ENCODE data around the gene EFNB3.
A peak's percentile ranks its signal among the peaks of the same experiment; 100 is the strongest.

Gene EFNB3

DNA sequence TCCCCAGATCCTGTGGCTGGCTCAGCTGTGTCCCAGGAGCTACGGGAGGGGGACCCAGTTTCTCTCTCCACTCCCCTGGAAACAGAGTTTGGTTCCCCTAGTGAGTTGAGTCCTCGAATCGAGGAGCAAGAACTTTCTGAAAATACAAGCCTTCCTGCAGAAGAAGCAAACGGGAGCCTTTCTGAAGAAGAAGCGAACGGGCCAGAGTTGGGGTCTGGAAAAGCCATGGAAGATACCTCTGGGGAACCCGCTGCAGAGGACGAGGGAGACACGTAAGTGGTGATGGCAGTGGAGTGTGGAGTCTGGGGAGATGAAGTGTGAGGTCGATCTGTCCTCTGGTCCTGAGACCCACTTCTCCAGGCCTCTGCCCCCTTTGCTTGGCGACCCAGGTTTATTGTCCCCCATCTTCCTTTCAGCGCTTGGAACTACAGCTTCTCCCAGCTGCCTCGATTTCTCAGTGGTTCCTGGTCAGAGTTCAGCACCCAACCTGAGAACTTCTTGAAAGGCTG, 16.1 kb upstream of the EFNB3 start:
- Histone ChIP-seq H3K4me2 (ENCODE audit: low read length) (peak overlapping the region; percentile 61), H3K9ac (ENCODE audit: low read length) (peak overlapping the region; percentile 88), H3K27ac (ENCODE audit: low read depth, low read length) (peak overlapping the region; percentile 62), H2BK15ac (replicated peaks; ENCODE audit: low read depth) (no peak overlapping the region), H4K5ac (ENCODE audit: low read length) (no peak overlapping the region), H3K4ac (ENCODE audit: low read depth, low read length) (no peak overlapping the region), H2BK5ac (ENCODE audit: low read length) (no peak overlapping the region), H3K18ac (ENCODE audit: low read length) (no peak overlapping the region), H3K36me3 (ENCODE audit: control insufficient read depth, insufficient read depth, low read length) (peaks cover 1% of the 10 kb centered on the region), H2BK120ac (ENCODE audit: low read depth, low read length) (no peak overlapping the region), H3K79me1 (ENCODE audit: low read length) (peaks cover 5% of the 10 kb centered on the region), H4K8ac (ENCODE audit: low read depth, low read length) (no peak overlapping the region), H3K4me1 (ENCODE audit: control insufficient read depth, low read depth, low read length) (peaks cover 3% of the 10 kb centered on the region), H3K4me3 (ENCODE audit: low read length) (peak overlapping the region; percentile 78), H2AK5ac (ENCODE audit: low read length) (no peak overlapping the region), H3K23ac (ENCODE audit: low read length) (no peak overlapping the region), H3K79me2 (ENCODE audit: control insufficient read depth, insufficient read depth, low read length) (peaks cover 30% of the 10 kb centered on the region), H3K27me3 (ENCODE audit: insufficient read depth, low read length, poor library complexity) (no peaks in the 10 kb centered on the region), H3K56ac (ENCODE audit: low read length) (peak overlapping the region; percentile 94)
- WGBS (ENCODE audit: extremely low coverage, insufficient coverage, low lambda C conversion rate): no CpG with 5 or more reads among the region's 13 CpGs
- no peak for DNase-seq

- DNase-seq: no peak
- no peak overlapping the region for H3K18ac ChIP-seq (ENCODE audit: low read length)
- no peaks in the 10 kb centered on the region for H3K4me1 ChIP-seq (ENCODE audit: control insufficient read depth, low read depth, low read length)
Observed at GRCh38 chr17:7695586-7695985, 9.4 kb upstream of the EFNB3 start.

GRCh38 chr17:7697828-7698588, 7.0 kb upstream of the EFNB3 start:
- H3K23ac ChIP-seq (ENCODE audit: low read length): no peak overlapping the region
- no peak overlapping the region for H3K4me2 ChIP-seq (ENCODE audit: low read length)
- H3K4ac ChIP-seq (ENCODE audit: low read depth, low read length): no peak overlapping the region
- H3K56ac ChIP-seq (ENCODE audit: low read length): no peak overlapping the region
- H3K9ac ChIP-seq (ENCODE audit: low read length): no peak overlapping the region
- H3K79me2 ChIP-seq (ENCODE audit: control insufficient read depth, insufficient read depth, low read length): no peaks in the 10 kb centered on the region
- H4K5ac ChIP-seq (ENCODE audit: low read length): no peak overlapping the region
- no peaks in the 10 kb centered on the region for H3K4me1 ChIP-seq (ENCODE audit: control insufficient read depth, low read depth, low read length)
- no peak overlapping the region for H2BK15ac ChIP-seq (replicated peaks; ENCODE audit: low read depth)
- no peak overlapping the region for H2BK120ac ChIP-seq (ENCODE audit: low read depth, low read length)
- no peaks in the 10 kb centered on the region for H3K27me3 ChIP-seq (ENCODE audit: insufficient read depth, low read length, poor library complexity)
- DNase-seq: no peak
- no peak overlapping the region for H3K18ac ChIP-seq (ENCODE audit: low read length)
- peaks cover 1% of the 10 kb centered on the region for H3K36me3 ChIP-seq (ENCODE audit: control insufficient read depth, insufficient read depth, low read length)
- no peaks in the 10 kb centered on the region for H3K79me1 ChIP-seq (ENCODE audit: low read length)
- H2AK5ac ChIP-seq (ENCODE audit: low read length): no peak overlapping the region
- H2BK5ac ChIP-seq (ENCODE audit: low read length): no peak overlapping the region
- no peak overlapping the region for H4K8ac ChIP-seq (ENCODE audit: low read depth, low read length)
- H3K4me3 ChIP-seq (ENCODE audit: low read length): no peak overlapping the region
- no peak overlapping the region for H3K27ac ChIP-seq (ENCODE audit: low read depth, low read length)
- WGBS (ENCODE audit: extremely low coverage, insufficient coverage, low lambda C conversion rate): no CpG with 5 or more reads among the region's 4 CpGs

More at GRCh38 chr17:7695586-7695985, 9.4 kb upstream of the EFNB3 start:
- no peak overlapping the region for H3K4ac ChIP-seq (ENCODE audit: low read depth, low read length)
- H3K79me1 ChIP-seq (ENCODE audit: low read length): no peaks in the 10 kb centered on the region
- no peak overlapping the region for H4K8ac ChIP-seq (ENCODE audit: low read depth, low read length)
- H3K36me3 ChIP-seq (ENCODE audit: control insufficient read depth, insufficient read depth, low read length): peaks cover 1% of the 10 kb centered on the region
- no peaks in the 10 kb centered on the region for H3K79me2 ChIP-seq (ENCODE audit: control insufficient read depth, insufficient read depth, low read length)
- H2BK5ac ChIP-seq (ENCODE audit: low read length): no peak overlapping the region
- no peak overlapping the region for H3K56ac ChIP-seq (ENCODE audit: low read length)
- H4K5ac ChIP-seq (ENCODE audit: low read length): no peak overlapping the region
- no peak overlapping the region for H2BK15ac ChIP-seq (replicated peaks; ENCODE audit: low read depth)
- WGBS (ENCODE audit: extremely low coverage, insufficient coverage, low lambda C conversion rate): no CpG with 5 or more reads among the region's 10 CpGs
- H3K27me3 ChIP-seq (ENCODE audit: insufficient read depth, low read length, poor library complexity): no peaks in the 10 kb centered on the region
- H2BK120ac ChIP-seq (ENCODE audit: low read depth, low read length): no peak overlapping the region
- H3K4me2 ChIP-seq (ENCODE audit: low read length): no peak overlapping the region
- H3K23ac ChIP-seq (ENCODE audit: low read length): no peak overlapping the region
- H3K4me3 ChIP-seq (ENCODE audit: low read length): no peak overlapping the region
- H3K9ac ChIP-seq (ENCODE audit: low read length): no peak overlapping the region
- no peak overlapping the region for H2AK5ac ChIP-seq (ENCODE audit: low read length)
- H3K27ac ChIP-seq (ENCODE audit: low read depth, low read length): no peak overlapping the region

GRCh38 chr17:7700510-7700909, 4.5 kb upstream of the EFNB3 start:
- Histone ChIP-seq H3K23ac (ENCODE audit: low read length) (no peak overlapping the region), H4K5ac (ENCODE audit: low read length) (no peak overlapping the region), H3K18ac (ENCODE audit: low read length) (no peak overlapping the region), H3K27me3 (ENCODE audit: insufficient read depth, low read length, poor library complexity) (no peaks in the 10 kb centered on the region), H3K4ac (ENCODE audit: low read depth, low read length) (no peak overlapping the region), H2BK15ac (replicated peaks; ENCODE audit: low read depth) (no peak overlapping the region), H2AK5ac (ENCODE audit: low read length) (no peak overlapping the region), H3K4me2 (ENCODE audit: low read length) (no peak overlapping the region), H2BK120ac (ENCODE audit: low read depth, low read length) (no peak overlapping the region), H3K36me3 (ENCODE audit: control insufficient read depth, insufficient read depth, low read length) (no peaks in the 10 kb centered on the region), H3K9ac (ENCODE audit: low read length) (no peak overlapping the region), H3K56ac (ENCODE audit: low read length) (no peak overlapping the region), H3K79me2 (ENCODE audit: control insufficient read depth, insufficient read depth, low read length) (no peaks in the 10 kb centered on the region), H3K79me1 (ENCODE audit: low read length) (no peaks in the 10 kb centered on the region), H3K27ac (ENCODE audit: low read depth, low read length) (no peak overlapping the region), H4K8ac (ENCODE audit: low read depth, low read length) (no peak overlapping the region), H2BK5ac (ENCODE audit: low read length) (no peak overlapping the region), H3K4me3 (ENCODE audit: low read length) (no peak overlapping the region), H3K4me1 (ENCODE audit: control insufficient read depth, low read depth, low read length) (peaks cover 6% of the 10 kb centered on the region)
- DNase-seq: no peak
- WGBS (ENCODE audit: extremely low coverage, insufficient coverage, low lambda C conversion rate): no CpG with 5 or more reads among the region's 7 CpGs

DNA sequence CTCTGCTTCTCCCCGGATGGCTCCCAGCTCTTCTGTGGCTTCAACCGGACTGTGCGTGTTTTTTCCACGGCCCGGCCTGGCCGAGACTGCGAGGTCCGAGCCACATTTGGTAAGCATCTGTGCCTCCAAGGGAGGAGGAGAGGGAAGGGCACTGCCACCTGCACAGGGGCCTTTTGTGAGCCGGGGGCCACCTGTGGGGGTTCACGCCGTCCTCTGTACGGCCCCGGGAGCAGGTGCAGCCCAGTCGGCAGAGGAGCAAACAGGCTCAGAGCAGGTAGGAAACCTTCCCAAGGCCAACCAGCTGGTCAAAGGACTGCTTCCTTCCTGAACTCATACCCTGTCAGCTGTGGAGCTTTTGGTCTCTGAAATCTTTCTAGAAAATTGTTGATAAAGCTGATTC, 3.3 kb upstream of the EFNB3 start:
- no peak for DNase-seq
- H3K56ac ChIP-seq (ENCODE audit: low read length): no peak overlapping the region
- no peaks in the 10 kb centered on the region for H3K79me1 ChIP-seq (ENCODE audit: low read length)
- H3K4me2 ChIP-seq (ENCODE audit: low read length): no peak overlapping the region
- H2BK5ac ChIP-seq (ENCODE audit: low read length): no peak overlapping the region
- WGBS (ENCODE audit: extremely low coverage, insufficient coverage, low lambda C conversion rate): no CpG with 5 or more reads among the region's 14 CpGs
- no peak overlapping the region for H3K9ac ChIP-seq (ENCODE audit: low read length)
- no peak overlapping the region for H3K4me3 ChIP-seq (ENCODE audit: low read length)
- H2AK5ac ChIP-seq (ENCODE audit: low read length): no peak overlapping the region
- H2BK15ac ChIP-seq (replicated peaks; ENCODE audit: low read depth): no peak overlapping the region
- H2BK120ac ChIP-seq (ENCODE audit: low read depth, low read length): no peak overlapping the region
- no peak overlapping the region for H3K27ac ChIP-seq (ENCODE audit: low read depth, low read length)
- no peak overlapping the region for H3K18ac ChIP-seq (ENCODE audit: low read length)
- H3K23ac ChIP-seq (ENCODE audit: low read length): no peak overlapping the region
- no peaks in the 10 kb centered on the region for H3K79me2 ChIP-seq (ENCODE audit: control insufficient read depth, insufficient read depth, low read length)
- H4K8ac ChIP-seq (ENCODE audit: low read depth, low read length): no peak overlapping the region
- H3K4ac ChIP-seq (ENCODE audit: low read depth, low read length): no peak overlapping the region
- no peak overlapping the region for H4K5ac ChIP-seq (ENCODE audit: low read length)
- no peaks in the 10 kb centered on the region for H3K36me3 ChIP-seq (ENCODE audit: control insufficient read depth, insufficient read depth, low read length)
- H3K4me1 ChIP-seq (ENCODE audit: control insufficient read depth, low read depth, low read length): peaks cover 6% of the 10 kb centered on the region
- peaks cover 3% of the 10 kb centered on the region for H3K27me3 ChIP-seq (ENCODE audit: insufficient read depth, low read length, poor library complexity)

GRCh38 chr17:7702776-7703175, 2.2 kb upstream of the EFNB3 start:
- no CpG with 5 or more reads among the region's 13 CpGs for WGBS (ENCODE audit: extremely low coverage, insufficient coverage, low lambda C conversion rate)
- Histone ChIP-seq H3K9ac (ENCODE audit: low read length) (no peak overlapping the region), H3K4ac (ENCODE audit: low read depth, low read length) (no peak overlapping the region), H2AK5ac (ENCODE audit: low read length) (no peak overlapping the region), H3K56ac (ENCODE audit: low read length) (no peak overlapping the region), H2BK120ac (ENCODE audit: low read depth, low read length) (no peak overlapping the region), H3K36me3 (ENCODE audit: control insufficient read depth, insufficient read depth, low read length) (no peaks in the 10 kb centered on the region), H3K4me2 (ENCODE audit: low read length) (no peak overlapping the region), H2BK15ac (replicated peaks; ENCODE audit: low read depth) (no peak overlapping the region), H3K27ac (ENCODE audit: low read depth, low read length) (no peak overlapping the region), H4K5ac (ENCODE audit: low read length) (no peak overlapping the region), H3K4me1 (ENCODE audit: control insufficient read depth, low read depth, low read length) (peaks cover 6% of the 10 kb centered on the region), H4K8ac (ENCODE audit: low read depth, low read length) (no peak overlapping the region), H3K79me1 (ENCODE audit: low read length) (no peaks in the 10 kb centered on the region), H3K79me2 (ENCODE audit: control insufficient read depth, insufficient read depth, low read length) (no peaks in the 10 kb centered on the region), H3K23ac (ENCODE audit: low read length) (no peak overlapping the region), H2BK5ac (ENCODE audit: low read length) (no peak overlapping the region), H3K27me3 (ENCODE audit: insufficient read depth, low read length, poor library complexity) (peaks cover 3% of the 10 kb centered on the region), H3K18ac (ENCODE audit: low read length) (no peak overlapping the region), H3K4me3 (ENCODE audit: low read length) (no peak overlapping the region)
- DNase-seq: no peak
